ENCODE measurements around the gene MECR. TPM values are rescaled to one million over a fixed set of nuclear protein-coding genes. Genes with fewer than 3 reads are reported as not detected.
"Not testable (repeated sequence)": the region's sequence is repeated elsewhere in the genome, so short reads cannot be mapped to it uniquely, and the experiment has no call there.

MECR gene
- total RNA-seq, 1 donor from 2014 or later: 25.1 TPM

DNA sequence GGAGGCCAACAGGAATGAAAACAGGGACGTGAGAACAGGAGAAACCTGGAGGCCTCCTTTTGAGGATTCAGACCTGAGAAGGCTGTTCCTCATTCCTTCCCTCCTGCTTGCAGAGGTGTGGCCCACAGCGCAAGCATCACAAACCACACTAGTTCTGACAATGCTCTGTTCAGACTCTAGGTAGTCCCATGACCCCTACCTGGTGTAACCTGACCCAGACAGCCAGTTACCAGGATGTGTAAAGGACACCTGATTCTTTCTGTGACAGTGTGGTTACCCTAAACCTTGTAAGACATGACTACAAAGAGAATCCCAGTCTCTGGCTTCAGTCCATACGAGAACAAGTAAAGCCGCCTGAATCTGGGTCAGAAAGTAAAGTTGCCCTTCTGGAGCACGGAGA, 3.2 kb downstream of the MECR start:
- no peak overlapping the region for H3K9ac ChIP-seq (ENCODE audit: low read depth in 1 of 3, low read length in 3 of 3)
- H3K4me3 ChIP-seq (ENCODE audit: low read length in 3 of 3): no peak overlapping the region
- no peaks in the 10 kb centered on the region for H3K27me3 ChIP-seq (ENCODE audit: control insufficient read depth in 3 of 3, insufficient read depth in 3 of 3, low read length in 3 of 3)
- H3K36me3 ChIP-seq (ENCODE audit: control insufficient read depth in 3 of 3, insufficient read depth in 3 of 3, low read length in 3 of 3): peaks cover 6 to 14% (median 13%) of the 10 kb centered on the region in 3 donors
- H3K9me3 ChIP-seq (ENCODE audit: control insufficient read depth in 3 of 3, low read length in 3 of 3): no peaks in the 10 kb centered on the region
- H3K4me1 ChIP-seq (ENCODE audit: control insufficient read depth in 3 of 3, insufficient read depth in 3 of 3, low read length in 3 of 3): peaks cover 9 to 24% (median 13%) of the 10 kb centered on the region in 3 donors
- H3K27ac ChIP-seq (ENCODE audit: low read depth, low read length): no peak overlapping the region

DNA sequence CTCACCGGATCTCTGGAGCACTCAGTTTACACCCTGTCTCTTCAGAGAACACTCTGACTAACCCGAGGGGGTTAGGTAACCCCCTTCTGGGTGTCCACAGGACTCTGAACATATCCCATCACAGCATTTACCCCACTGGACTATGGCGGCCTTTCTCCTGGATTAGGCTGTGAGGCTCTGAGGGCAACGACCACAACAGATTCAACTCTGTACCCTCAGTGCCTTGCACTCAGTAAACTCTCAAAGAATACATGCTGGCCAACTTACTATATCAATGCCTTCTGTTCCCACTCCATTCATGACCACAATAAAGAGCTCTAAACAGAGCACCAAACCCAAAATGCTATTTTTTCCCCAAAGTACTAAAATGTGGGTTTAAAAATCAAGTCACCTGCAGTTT, 5.4 kb downstream of the MECR start:
- H3K36me3 ChIP-seq (ENCODE audit: control insufficient read depth in 3 of 3, insufficient read depth in 3 of 3, low read length in 3 of 3): peaks cover 6 to 19% (median 18%) of the 10 kb centered on the region in 3 donors

DNA sequence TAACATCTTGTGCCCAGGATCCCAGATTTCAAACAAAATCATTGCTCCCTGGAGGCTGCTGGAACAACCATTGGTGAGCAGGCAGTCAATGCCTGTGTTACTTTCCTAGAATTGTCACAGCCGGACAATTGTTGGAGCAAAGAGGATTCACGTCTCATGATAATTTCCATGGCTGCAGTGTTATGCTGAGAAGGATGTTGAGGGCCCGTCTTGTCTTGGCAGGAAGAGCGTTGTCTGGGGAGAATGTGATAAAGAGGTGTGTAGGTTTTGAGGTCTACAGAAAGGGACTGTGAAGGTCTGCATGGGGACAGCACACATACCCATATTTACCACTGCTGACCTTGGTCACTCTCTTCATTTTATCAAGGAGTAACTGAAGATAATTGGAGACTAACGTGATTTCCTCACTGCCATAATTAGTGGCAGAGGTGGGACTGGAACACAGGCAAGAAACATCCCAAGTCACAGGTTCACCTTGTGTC, 6.3 kb downstream of the MECR start:
- no peak overlapping the region for H3K9ac ChIP-seq (ENCODE audit: low read depth in 1 of 3, low read length in 3 of 3)

More for the DNA sequence above, 5.4 kb downstream of the MECR start:
- H3K4me1 ChIP-seq (ENCODE audit: control insufficient read depth in 3 of 3, insufficient read depth in 3 of 3, low read length in 3 of 3): peaks cover 7 to 13% (median 9%) of the 10 kb centered on the region in 3 donors
- H3K4me3 ChIP-seq (ENCODE audit: low read length in 3 of 3): no peak overlapping the region
- H3K9me3 ChIP-seq (ENCODE audit: control insufficient read depth in 3 of 3, low read length in 3 of 3): no peaks in the 10 kb centered on the region
- H3K27me3 ChIP-seq (ENCODE audit: control insufficient read depth in 3 of 3, insufficient read depth in 3 of 3, low read length in 3 of 3): no peaks in the 10 kb centered on the region
- no peak overlapping the region for H3K27ac ChIP-seq (ENCODE audit: low read depth, low read length)
- no peak overlapping the region for H3K9ac ChIP-seq (ENCODE audit: low read depth in 1 of 3, low read length in 3 of 3)

DNA sequence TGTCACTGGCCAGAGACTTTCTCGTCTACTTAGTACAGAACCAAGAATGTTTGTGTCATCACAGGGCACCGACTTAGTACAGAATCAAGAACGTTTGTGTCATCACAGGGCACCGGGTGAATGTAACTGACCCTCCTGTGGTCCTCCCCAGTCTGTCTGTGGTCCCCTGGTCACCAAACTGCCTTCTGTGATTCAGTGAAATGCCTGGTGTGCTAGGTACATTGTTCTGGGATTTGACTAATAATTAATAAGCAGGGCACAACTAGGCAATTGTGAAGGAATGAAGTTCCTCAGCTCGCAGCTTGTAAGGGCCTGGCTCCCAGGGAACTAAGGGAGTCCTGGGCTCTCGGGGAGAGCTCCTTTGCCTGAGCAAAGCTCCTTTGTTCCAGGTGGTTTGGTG, 7.2 kb downstream of the MECR start:
- peaks cover 6 to 28% (median 27%) of the 10 kb centered on the region in 3 donors for H3K36me3 ChIP-seq (ENCODE audit: control insufficient read depth in 3 of 3, insufficient read depth in 3 of 3, low read length in 3 of 3)
- no peaks in the 10 kb centered on the region for H3K9me3 ChIP-seq (ENCODE audit: control insufficient read depth in 3 of 3, low read length in 3 of 3)
- no peak overlapping the region for H3K9ac ChIP-seq (ENCODE audit: low read depth in 1 of 3, low read length in 3 of 3)
- H3K4me1 ChIP-seq (ENCODE audit: control insufficient read depth in 3 of 3, insufficient read depth in 3 of 3, low read length in 3 of 3): peaks cover 0 to 3% (median 0%) of the 10 kb centered on the region in 3 donors
- no peak overlapping the region for H3K4me3 ChIP-seq (ENCODE audit: low read length in 3 of 3)
- no peak overlapping the region for H3K27ac ChIP-seq (ENCODE audit: low read depth, low read length)
- H3K27me3 ChIP-seq (ENCODE audit: control insufficient read depth in 3 of 3, insufficient read depth in 3 of 3, low read length in 3 of 3): no peaks in the 10 kb centered on the region

More for the DNA sequence above, 6.3 kb downstream of the MECR start:
- Histone ChIP-seq H3K4me3 (ENCODE audit: low read length in 3 of 3) (no peak overlapping the region), H3K27me3 (ENCODE audit: control insufficient read depth in 3 of 3, insufficient read depth in 3 of 3, low read length in 3 of 3) (no peaks in the 10 kb centered on the region), H3K4me1 (ENCODE audit: control insufficient read depth in 3 of 3, insufficient read depth in 3 of 3, low read length in 3 of 3) (peaks cover 0 to 4% (median 0%) of the 10 kb centered on the region in 3 donors), H3K27ac (ENCODE audit: low read depth, low read length) (no peak overlapping the region), H3K9me3 (ENCODE audit: control insufficient read depth in 3 of 3, low read length in 3 of 3) (no peaks in the 10 kb centered on the region), H3K36me3 (ENCODE audit: control insufficient read depth in 3 of 3, insufficient read depth in 3 of 3, low read length in 3 of 3) (peaks cover 6 to 26% (median 23%) of the 10 kb centered on the region in 3 donors)

DNA sequence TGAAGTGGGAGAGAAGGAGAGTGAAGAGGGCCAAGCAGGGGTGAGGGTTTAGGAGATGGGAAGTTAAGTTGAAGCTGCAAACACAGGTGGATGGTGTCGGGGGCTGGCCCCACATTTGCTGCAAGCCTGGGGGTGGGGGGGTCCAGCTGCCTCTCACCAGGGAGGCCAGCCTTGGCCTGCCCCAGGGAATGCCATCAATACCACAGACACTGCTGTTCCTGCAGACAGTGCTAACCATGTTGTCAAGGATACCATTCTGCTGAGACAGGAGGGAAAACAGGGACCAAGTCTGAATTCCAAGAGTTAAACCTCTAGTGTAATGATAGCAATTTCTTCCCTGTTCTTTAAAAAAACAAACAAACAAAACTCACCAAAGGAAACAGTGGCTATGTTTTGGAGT, 8.0 kb downstream of the MECR start:
- no peaks in the 10 kb centered on the region for H3K9me3 ChIP-seq (ENCODE audit: control insufficient read depth in 3 of 3, low read length in 3 of 3)
- no peak overlapping the region for H3K9ac ChIP-seq (ENCODE audit: low read depth in 1 of 3, low read length in 3 of 3)
- no peak overlapping the region for H3K4me3 ChIP-seq (ENCODE audit: low read length in 3 of 3)
- peaks cover 0 to 2% (median 0%) of the 10 kb centered on the region in 3 donors for H3K4me1 ChIP-seq (ENCODE audit: control insufficient read depth in 3 of 3, insufficient read depth in 3 of 3, low read length in 3 of 3)
- no peaks in the 10 kb centered on the region for H3K27me3 ChIP-seq (ENCODE audit: control insufficient read depth in 3 of 3, insufficient read depth in 3 of 3, low read length in 3 of 3)
- peaks cover 6 to 28% (median 27%) of the 10 kb centered on the region in 3 donors for H3K36me3 ChIP-seq (ENCODE audit: control insufficient read depth in 3 of 3, insufficient read depth in 3 of 3, low read length in 3 of 3)
- H3K27ac ChIP-seq (ENCODE audit: low read depth, low read length): no peak overlapping the region

DNA sequence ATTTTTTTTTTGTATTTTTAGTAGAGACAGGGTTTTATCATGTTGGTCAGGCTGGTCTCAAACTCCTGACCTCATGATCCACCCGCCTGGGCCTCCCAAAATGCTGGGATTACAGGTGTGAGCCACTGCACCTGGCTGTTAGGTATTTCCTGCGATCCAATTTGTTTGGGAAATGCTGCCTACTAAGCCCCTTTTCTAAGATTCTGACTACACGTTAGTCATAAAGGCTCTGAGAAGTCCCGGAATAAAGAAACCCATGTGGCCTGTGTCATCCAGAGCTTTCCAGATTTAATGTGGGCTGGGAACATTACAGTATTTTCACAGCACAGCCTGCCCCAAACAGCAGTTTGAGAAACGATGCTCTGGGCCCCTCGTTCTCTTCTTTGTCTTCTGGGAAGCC, 8.5 kb downstream of the MECR start:
- not testable (repeated sequence) for H3K9me3 ChIP-seq (ENCODE audit: control insufficient read depth in 3 of 3, low read length in 3 of 3); H3K4me3 ChIP-seq (ENCODE audit: low read length in 3 of 3); H3K4me1 ChIP-seq (ENCODE audit: control insufficient read depth in 3 of 3, insufficient read depth in 3 of 3, low read length in 3 of 3); H3K27ac ChIP-seq (ENCODE audit: low read depth, low read length); H3K27me3 ChIP-seq (ENCODE audit: control insufficient read depth in 3 of 3, insufficient read depth in 3 of 3, low read length in 3 of 3); H3K9ac ChIP-seq (ENCODE audit: low read depth in 1 of 3, low read length in 3 of 3)
- peaks cover 6 to 28% (median 27%) of the 10 kb centered on the region in 3 donors for H3K36me3 ChIP-seq (ENCODE audit: control insufficient read depth in 3 of 3, insufficient read depth in 3 of 3, low read length in 3 of 3)

DNA sequence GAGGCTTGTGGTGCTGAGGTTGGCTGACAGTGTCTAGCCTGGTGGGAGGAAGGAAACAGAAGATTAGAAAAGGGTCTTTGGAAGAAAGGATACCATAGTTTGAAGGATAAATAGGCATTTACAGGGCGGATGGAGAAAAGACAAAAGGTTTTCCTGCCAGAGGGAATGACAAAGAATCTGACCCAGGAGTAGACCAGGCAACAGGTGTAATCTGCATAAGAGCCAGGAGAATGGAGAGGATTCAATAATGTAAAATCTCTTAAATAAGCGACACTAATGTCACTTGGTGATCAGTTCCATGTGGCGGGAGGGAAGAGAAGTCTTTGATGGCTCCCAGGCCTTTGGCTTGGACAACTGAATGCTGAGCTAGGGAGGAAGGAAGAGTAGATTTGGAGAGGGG, 9.4 kb downstream of the MECR start:
- Histone ChIP-seq H3K27ac (ENCODE audit: low read depth, low read length) (no peak overlapping the region), H3K9me3 (ENCODE audit: control insufficient read depth in 3 of 3, low read length in 3 of 3) (no peaks in the 10 kb centered on the region), H3K9ac (ENCODE audit: low read depth in 1 of 3, low read length in 3 of 3) (no peak overlapping the region), H3K4me1 (ENCODE audit: control insufficient read depth in 3 of 3, insufficient read depth in 3 of 3, low read length in 3 of 3) (no peaks in the 10 kb centered on the region), H3K36me3 (ENCODE audit: control insufficient read depth in 3 of 3, insufficient read depth in 3 of 3, low read length in 3 of 3) (peaks cover 7 to 30% (median 30%) of the 10 kb centered on the region in 3 donors), H3K4me3 (ENCODE audit: low read length in 3 of 3) (no peak overlapping the region), H3K27me3 (ENCODE audit: control insufficient read depth in 3 of 3, insufficient read depth in 3 of 3, low read length in 3 of 3) (no peaks in the 10 kb centered on the region)

DNA sequence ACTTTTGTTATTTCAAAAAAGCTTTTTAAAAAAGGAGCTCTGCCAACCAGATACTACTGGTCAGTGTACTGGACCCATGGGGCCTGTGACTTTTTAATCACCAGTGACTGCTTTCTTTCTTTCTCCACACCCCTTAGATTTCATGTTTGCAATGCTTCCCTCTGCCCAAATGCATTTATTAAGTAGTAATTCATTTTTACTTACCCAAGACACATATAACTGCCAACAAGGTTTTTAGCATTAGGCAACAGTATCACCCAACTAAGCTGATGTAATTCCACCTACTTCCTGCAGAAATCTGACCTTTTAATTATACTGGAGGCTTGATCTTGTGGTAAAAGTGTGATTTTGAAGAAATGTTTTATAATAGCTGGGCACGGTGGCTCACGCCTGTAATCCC, 12.5 kb downstream of the MECR start:
- Histone ChIP-seq H3K9ac (ENCODE audit: low read depth in 1 of 3, low read length in 3 of 3) (no peak overlapping the region), H3K4me3 (ENCODE audit: low read length in 3 of 3) (no peak overlapping the region), H3K27me3 (ENCODE audit: control insufficient read depth in 3 of 3, insufficient read depth in 3 of 3, low read length in 3 of 3) (no peaks in the 10 kb centered on the region), H3K27ac (ENCODE audit: low read depth, low read length) (no peak overlapping the region), H3K4me1 (ENCODE audit: control insufficient read depth in 3 of 3, insufficient read depth in 3 of 3, low read length in 3 of 3) (no peaks in the 10 kb centered on the region), H3K9me3 (ENCODE audit: control insufficient read depth in 3 of 3, low read length in 3 of 3) (no peaks in the 10 kb centered on the region), H3K36me3 (ENCODE audit: control insufficient read depth in 3 of 3, insufficient read depth in 3 of 3, low read length in 3 of 3) (peaks cover 19 to 40% (median 39%) of the 10 kb centered on the region in 3 donors)

DNA sequence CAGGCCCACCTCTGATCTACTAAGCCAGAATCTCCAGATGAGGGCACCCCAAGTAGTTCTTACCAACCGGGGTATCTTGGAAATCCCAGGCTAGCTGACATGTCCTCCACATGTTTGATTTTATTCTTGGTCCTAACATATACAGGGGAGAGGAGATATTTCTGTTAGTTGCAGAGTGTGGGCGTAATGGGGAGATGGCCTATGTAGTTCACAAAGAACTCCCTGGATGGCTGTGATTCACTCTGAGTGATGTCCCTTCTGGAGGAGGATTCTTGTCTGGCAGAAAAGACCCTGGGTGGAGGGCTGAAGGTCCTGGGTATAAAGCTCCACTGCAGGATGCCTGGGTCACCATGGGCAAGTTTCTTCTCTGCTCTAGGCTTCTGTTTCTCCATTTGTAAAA, 13.1 kb downstream of the MECR start:
- peaks cover 25 to 45% (median 43%) of the 10 kb centered on the region in 3 donors for H3K36me3 ChIP-seq (ENCODE audit: control insufficient read depth in 3 of 3, insufficient read depth in 3 of 3, low read length in 3 of 3)

DNA sequence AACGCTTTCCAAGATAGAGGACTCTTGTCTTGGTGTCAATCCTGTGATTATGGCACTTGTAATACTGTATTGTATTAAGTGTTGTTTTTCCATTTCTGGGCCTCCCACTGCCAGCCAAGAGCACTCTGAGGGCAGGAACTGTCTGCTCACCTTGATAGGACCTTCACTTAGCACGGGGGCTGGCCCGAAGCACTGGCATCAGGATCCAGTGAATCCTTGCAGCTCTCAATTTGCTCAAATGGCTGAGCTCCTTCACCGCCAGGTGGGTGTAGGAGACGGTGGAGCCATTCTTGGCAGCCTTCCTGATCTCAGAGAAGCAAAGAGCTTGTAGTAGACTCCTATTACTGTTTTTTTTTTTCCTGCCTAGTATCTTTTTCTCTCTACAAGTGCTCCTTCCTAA, 17.7 kb downstream of the MECR start:
- Histone ChIP-seq H3K4me3 (ENCODE audit: low read length in 3 of 3) (no peak overlapping the region), H3K4me1 (ENCODE audit: control insufficient read depth in 3 of 3, insufficient read depth in 3 of 3, low read length in 3 of 3) (no peaks in the 10 kb centered on the region), H3K27me3 (ENCODE audit: control insufficient read depth in 3 of 3, insufficient read depth in 3 of 3, low read length in 3 of 3) (no peaks in the 10 kb centered on the region), H3K9ac (ENCODE audit: low read depth in 1 of 3, low read length in 3 of 3) (no peak overlapping the region), H3K36me3 (ENCODE audit: control insufficient read depth in 3 of 3, insufficient read depth in 3 of 3, low read length in 3 of 3) (peaks cover 32 to 54% (median 46%) of the 10 kb centered on the region in 3 donors), H3K27ac (ENCODE audit: low read depth, low read length) (no peak overlapping the region), H3K9me3 (ENCODE audit: control insufficient read depth in 3 of 3, low read length in 3 of 3) (no peaks in the 10 kb centered on the region)

More for the DNA sequence above, 13.1 kb downstream of the MECR start:
- Histone ChIP-seq H3K27me3 (ENCODE audit: control insufficient read depth in 3 of 3, insufficient read depth in 3 of 3, low read length in 3 of 3) (no peaks in the 10 kb centered on the region), H3K4me1 (ENCODE audit: control insufficient read depth in 3 of 3, insufficient read depth in 3 of 3, low read length in 3 of 3) (no peaks in the 10 kb centered on the region), H3K9ac (ENCODE audit: low read depth in 1 of 3, low read length in 3 of 3) (no peak overlapping the region), H3K9me3 (ENCODE audit: control insufficient read depth in 3 of 3, low read length in 3 of 3) (no peaks in the 10 kb centered on the region), H3K27ac (ENCODE audit: low read depth, low read length) (no peak overlapping the region), H3K4me3 (ENCODE audit: low read length in 3 of 3) (no peak overlapping the region)
